Measurements from ENCODE around the gene CNKSR3.

DNA sequence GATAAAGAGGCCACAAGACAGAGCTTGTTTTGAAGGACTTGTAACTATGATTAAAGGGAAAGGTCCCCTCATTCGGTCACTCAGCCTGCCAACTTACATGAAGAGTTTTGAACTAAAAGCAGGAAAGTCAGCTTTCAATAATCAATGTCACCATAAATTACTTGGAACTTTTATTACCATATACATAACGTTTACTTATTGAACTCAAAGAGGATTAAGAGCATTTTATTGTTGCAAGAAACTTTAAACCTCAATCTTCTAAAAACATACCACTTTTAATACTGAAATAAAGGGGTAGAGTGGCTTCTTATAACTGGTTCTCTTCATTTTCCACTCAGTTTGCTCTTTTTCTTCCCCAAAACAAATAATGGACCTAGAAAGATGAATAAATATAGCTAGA is 65.1 kb downstream of the CNKSR3 start:
- no peak for TF ChIP-seq EZH2 (IDR thresholded peaks at IDR 0.05; ENCODE audit: borderline replicate concordance, low read depth, low read length, severe bottlenecking)
- TF ChIP-seq, protein P1, sequence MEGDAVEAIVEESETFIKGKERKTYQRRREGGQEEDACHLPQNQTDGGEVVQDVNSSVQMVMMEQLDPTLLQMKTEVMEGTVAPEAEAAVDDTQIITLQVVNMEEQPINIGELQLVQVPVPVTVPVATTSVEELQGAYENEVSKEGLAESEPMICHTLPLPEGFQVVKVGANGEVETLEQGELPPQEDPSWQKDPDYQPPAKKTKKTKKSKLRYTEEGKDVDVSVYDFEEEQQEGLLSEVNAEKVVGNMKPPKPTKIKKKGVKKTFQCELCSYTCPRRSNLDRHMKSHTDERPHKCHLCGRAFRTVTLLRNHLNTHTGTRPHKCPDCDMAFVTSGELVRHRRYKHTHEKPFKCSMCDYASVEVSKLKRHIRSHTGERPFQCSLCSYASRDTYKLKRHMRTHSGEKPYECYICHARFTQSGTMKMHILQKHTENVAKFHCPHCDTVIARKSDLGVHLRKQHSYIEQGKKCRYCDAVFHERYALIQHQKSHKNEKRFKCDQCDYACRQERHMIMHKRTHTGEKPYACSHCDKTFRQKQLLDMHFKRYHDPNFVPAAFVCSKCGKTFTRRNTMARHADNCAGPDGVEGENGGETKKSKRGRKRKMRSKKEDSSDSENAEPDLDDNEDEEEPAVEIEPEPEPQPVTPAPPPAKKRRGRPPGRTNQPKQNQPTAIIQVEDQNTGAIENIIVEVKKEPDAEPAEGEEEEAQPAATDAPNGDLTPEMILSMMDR (IDR thresholded peaks at IDR 0.05; ENCODE audit: borderline replicate concordance, extremely low read depth, low read length, poor library complexity, severe bottlenecking): no peak

All from DND-41 (cell line).